ENCODE results near the gene VPS13D. TPM values are rescaled to one million over a fixed set of nuclear protein-coding genes. Genes with fewer than 3 reads are reported as not detected.

Gene VPS13D
- total and polyA plus RNA-seq, 10 donors: 10.1 to 108 (median 86.3) TPM

- H3K36me3 ChIP-seq: no peaks in the 10 kb centered on the region
- H3K4me1 ChIP-seq: peaks cover 0 to 20% (median 0%) of the 10 kb centered on the region in 6 donors
- TF ChIP-seq CTCF (IDR thresholded peaks at IDR 0.05 in 8 of 11, conservative IDR thresholded peaks at IDR 0.05 in 3 of 11) (no peak), POLR2AphosphoS5 (IDR thresholded peaks at IDR 0.05) (no peak), POLR2A (IDR thresholded peaks at IDR 0.05) (no peak)
- no peak for DNase-seq
- H3K27me3 ChIP-seq (replicated peaks in 1 of 7): no peaks in the 10 kb centered on the region
- 63 to 81% (median 69%) methylated on average over 17 of the region's 17 CpGs for WGBS, 5 donors
- no peak overlapping the region for H3K4me3 ChIP-seq
- H3K27ac ChIP-seq: no peak overlapping the region
- no peaks in the 10 kb centered on the region for H3K9me3 ChIP-seq
- intact Hi-C loops (cut with DNase I; ENCODE audit: low total_unique reads): no loop called here
Measured at GRCh38 chr1:12546771-12547585, 317.1 kb downstream of the VPS13D start.

GRCh38 chr1:12547586-12548225 lies 317.9 kb downstream of the VPS13D start:
- 69 to 89% (median 85%) methylated on average over 12 to 20 of the region's 20 CpGs for WGBS, 5 donors
- DNase-seq: no peak
- Histone ChIP-seq H3K4me1 (peaks cover 0 to 20% (median 0%) of the 10 kb centered on the region in 6 donors), H3K4me3 (no peak overlapping the region), H3K36me3 (no peaks in the 10 kb centered on the region), H3K27ac (no peak overlapping the region), H3K9me3 (no peaks in the 10 kb centered on the region), H3K27me3 (replicated peaks in 1 of 7) (no peaks in the 10 kb centered on the region)
- intact Hi-C loops (cut with DNase I; ENCODE audit: low total_unique reads): no loop called here
- TF ChIP-seq POLR2A (IDR thresholded peaks at IDR 0.05): no peak
- TF ChIP-seq POLR2AphosphoS5 (IDR thresholded peaks at IDR 0.05): no peak
- no peak for TF ChIP-seq CTCF (IDR thresholded peaks at IDR 0.05 in 8 of 11, conservative IDR thresholded peaks at IDR 0.05 in 3 of 11)

- 85 to 96% (median 90%) methylated on average over 9 to 14 of the region's 14 CpGs for WGBS, 5 donors
- intact Hi-C loops (cut with DNase I; ENCODE audit: low total_unique reads): no loop called here
- Histone ChIP-seq H3K27me3 (replicated peaks in 1 of 7) (no peaks in the 10 kb centered on the region), H3K36me3 (no peaks in the 10 kb centered on the region), H3K27ac (no peak overlapping the region), H3K9me3 (no peaks in the 10 kb centered on the region), H3K4me1 (peaks cover 0 to 25% (median 0%) of the 10 kb centered on the region in 6 donors), H3K4me3 (no peak overlapping the region)
- no peak for TF ChIP-seq POLR2AphosphoS5 (IDR thresholded peaks at IDR 0.05)
- no peak for TF ChIP-seq CTCF (IDR thresholded peaks at IDR 0.05 in 8 of 11, conservative IDR thresholded peaks at IDR 0.05 in 3 of 11)
- DNase-seq: no peak
Measured at GRCh38 chr1:12548279-12548972, 318.6 kb downstream of the VPS13D start.
